Cardiac fibroblast (primary cell): ENCODE data around the gene TEX2.
"Not testable (repeated sequence)": the region's sequence is repeated elsewhere in the genome, so short reads cannot be mapped to it uniquely, and the experiment has no call there.

ENCODE experiments used
- DNase-seq, 2 donors: peaks; one replicate each; pipeline versions ENCODE4 v3.0.0 to v3.0.0-alpha.2; 2010; ENCODE audit warnings: low read depth in 2 of 2
- H3K4me3 ChIP-seq, 2 donors: replicated peaks in 1 of 2; 1 replicate in 1 of 2; 2 replicates in 1 of 2; pipeline ENCODE4 v1.5.1; 2011; ENCODE audit warnings: low read depth in 2 of 2, low read length in 2 of 2, mild to moderate bottlenecking in 2 of 2, moderate library complexity in 1 of 2
- CTCF ChIP-seq: IDR thresholded peaks from one replicate; pipeline ENCODE4 v1.5.1; 2011; ENCODE audit warnings: low read depth, mild to moderate bottlenecking, low read length, inconsistent platforms

The TEX2 gene

GRCh38 chr17:64185101-64185500 is 78.0 kb downstream of the TEX2 start:
- no peak for DNase-seq
- TF ChIP-seq CTCF: no peak
- H3K4me3 ChIP-seq: no peak overlapping the region

- no peak overlapping the region for H3K4me3 ChIP-seq
- TF ChIP-seq CTCF: no peak
- peak in 1 of 2 donors; percentile 77 for DNase-seq
Observed at GRCh38 chr17:64183815-64184214, 79.2 kb downstream of the TEX2 start.

- peak in 1 of 2 donors; percentile 15 for DNase-seq
- TF ChIP-seq CTCF: no peak
- no peak overlapping the region for H3K4me3 ChIP-seq
Observed at GRCh38 chr17:64182325-64183012, 80.6 kb downstream of the TEX2 start.

- peak; percentile 41 for TF ChIP-seq CTCF
- no peak overlapping the region for H3K4me3 ChIP-seq
- DNase-seq: peak; percentile 85 to 88
Observed at GRCh38 chr17:64180089-64181073, 82.7 kb downstream of the TEX2 start.

- not testable (repeated sequence) for H3K4me3 ChIP-seq, DNase-seq
Observed at GRCh38 chr17:64179024-64179423, 84.0 kb downstream of the TEX2 start.

- no peak overlapping the region for H3K4me3 ChIP-seq
- no peak for TF ChIP-seq CTCF
- DNase-seq: no peak
Observed at GRCh38 chr17:64178011-64178825, 84.8 kb downstream of the TEX2 start.
